HCT116 (cell line): ENCODE measurements around the gene CSTF2. TPM values are rescaled to one million over a fixed set of nuclear protein-coding genes. Genes with fewer than 3 reads are reported as not detected.

ENCODE experiments used
- ATAC-seq: fragments of 200-7000 bp; cut with Tn5 transposase; 2 replicates; pipeline ENCODE4 v1.9.1; 2020; ENCODE audit warnings: mild to moderate bottlenecking, moderate library complexity
- BruUV-seq: library from RNA; stranded (reverse); fragments of 400-500 nt; replicated peaks from 2 replicates; lab custom pipeline; 2021; lab: Mats Ljungman, UMichigan
- CTCF ChIA-PET: fragments of 300-600 bp; sonication (Branson Sonifier 250); formaldehyde crosslinking; loops from one replicate; lab custom pipeline; 2021; ENCODE audit warnings: antibody characterized with exemption; lab: Charles Lee
- POLR2A ChIA-PET: fragments of 300-600, 350-600 bp; sonication (Branson Sonifier 250); formaldehyde crosslinking; loops from one replicate; lab custom pipeline; 2021; ENCODE audit warnings: antibody characterized with exemption; lab: Charles Lee
- RAD21 ChIA-PET, 2 experiments: fragments of 300-600 bp; sonication (Branson Sonifier 250); formaldehyde crosslinking; loops; one replicate each; lab custom pipeline; 2023; ENCODE audit warnings: low total read pairs in 2 of 2; ENCODE audit not compliant: uncharacterized antibody in 2 of 2, unreplicated experiment in 2 of 2, low non-redundant PET in 1 of 2; lab: Charles Lee
- DNase-seq: peaks from one replicate; pipeline ENCODE4 v3.0.0-alpha.2; 2010; ENCODE audit warnings: low read depth, low spot score
- H2AFZ ChIP-seq: fragments of 200-600 bp; shearing (Covaris generic), sonication (generic); 2 replicates; pipeline ENCODE4 v1.6.1; 2017; ENCODE audit warnings: low read depth, mixed run types, mixed read lengths, antibody characterized with exemption, low read length; ENCODE audit not compliant: poor library complexity, severe bottlenecking
- H3K27ac ChIP-seq: 2 replicates; pipeline ENCODE4 v1.5.1; 2012; ENCODE audit warnings: low read depth, low read length
- H3K27me3 ChIP-seq: fragments of 200-600 bp; sonication (generic); 2 replicates; pipeline ENCODE4 v1.6.1; 2016; ENCODE audit warnings: mixed run types, low read length, mixed read lengths; ENCODE audit not compliant: insufficient read depth
- H3K36me3 ChIP-seq, 2 experiments: fragments of 200-500 bp in 1 of 2; fragments of 200-600 bp in 1 of 2; sonication (Bioruptor generic) in 1 of 2; sonication (generic) in 1 of 2; 2 replicates each; pipeline versions ENCODE4 v1.5.1 to v1.6.1; 2014 to 2016; ENCODE audit warnings: low read length in 2 of 2, inconsistent platforms in 1 of 2, mixed read lengths in 1 of 2, mixed run types in 1 of 2; ENCODE audit not compliant: insufficient read depth in 2 of 2, control insufficient read depth in 1 of 2
- H3K4me1 ChIP-seq, 2 experiments: fragments of 200-600 bp in 1 of 2; sonication (generic) in 1 of 2; 2 replicates each; pipeline versions ENCODE4 v1.5.1 to v1.6.1; 2012 to 2017; ENCODE audit warnings: low read length in 2 of 2, inconsistent platforms in 1 of 2, mild to moderate bottlenecking in 1 of 2, mixed read lengths in 1 of 2, mixed run types in 1 of 2, moderate library complexity in 1 of 2; ENCODE audit not compliant: insufficient read depth in 2 of 2, control insufficient read depth in 1 of 2
- H3K4me2 ChIP-seq: fragments of 200-600 bp; sonication (generic); 2 replicates; pipeline ENCODE4 v1.6.1; 2017; ENCODE audit warnings: mixed run types, low read length, mixed read lengths
- H3K4me3 ChIP-seq, 2 experiments: fragments of 200-600 bp in 1 of 2; sonication (generic) in 1 of 2; replicated peaks in 1 of 2; 2 replicates each; pipeline ENCODE4 v1.5.1; 2011 to 2016; ENCODE audit warnings: low read length in 2 of 2, control low read depth in 1 of 2, low read depth in 1 of 2, mild to moderate bottlenecking in 1 of 2, mixed read lengths in 1 of 2, mixed run types in 1 of 2
- H3K79me2 ChIP-seq: fragments of 200-600 bp; sonication (generic); 2 replicates; pipeline ENCODE4 v1.6.1; 2017; ENCODE audit warnings: mild to moderate bottlenecking, mixed run types, low read length, moderate library complexity, mixed read lengths; ENCODE audit not compliant: insufficient read depth
- H3K9ac ChIP-seq: fragments of 200-600 bp; sonication (generic); 2 replicates; pipeline ENCODE4 v1.6.1; 2016; ENCODE audit warnings: low read length, mixed read lengths
- H3K9me2 ChIP-seq: fragments of 200-600 bp; sonication (generic), shearing (Covaris generic); 2 replicates; pipeline ENCODE4 v1.6.1; 2017; ENCODE audit warnings: mixed run types, mild to moderate bottlenecking, moderate library complexity; ENCODE audit not compliant: insufficient read depth
- H3K9me3 ChIP-seq, 2 experiments: fragments of 200-500 bp in 1 of 2; fragments of 200-600 bp in 1 of 2; sonication (Bioruptor generic) in 1 of 2; sonication (generic) in 1 of 2; 2 replicates each; pipeline ENCODE4 v1.6.1; 2014 to 2017; ENCODE audit warnings: low read length in 2 of 2, mixed read lengths in 2 of 2, inconsistent platforms in 1 of 2, low read depth in 1 of 2, mild to moderate bottlenecking in 1 of 2, mixed run types in 1 of 2, moderate library complexity in 1 of 2; ENCODE audit not compliant: control insufficient read depth in 1 of 2, insufficient read depth in 1 of 2
- H4K20me1 ChIP-seq: fragments of 200-600 bp; sonication (generic), shearing (Covaris generic); 2 replicates; pipeline ENCODE4 v1.6.1; 2017; ENCODE audit warnings: mixed run types, mild to moderate bottlenecking, moderate library complexity; ENCODE audit not compliant: insufficient read depth
- ATF3 ChIP-seq: IDR thresholded peaks from 2 replicates; pipeline ENCODE4 v1.6.1; 2012
- CBX3 ChIP-seq: IDR thresholded peaks from 2 replicates; pipeline ENCODE4 v1.6.1; 2012; ENCODE audit warnings: low read depth
- EGR1 ChIP-seq: IDR thresholded peaks from 2 replicates; pipeline ENCODE4 v1.6.1; 2012; ENCODE audit warnings: low read depth
- EZH2 ChIP-seq: fragments of 200-600 bp; sonication (generic); IDR thresholded peaks from 2 replicates; pipeline ENCODE4 v1.6.1; 2017; ENCODE audit warnings: antibody characterized with exemption, mixed run types
- EZH2phosphoT487 ChIP-seq: fragments of 200-600 bp; IDR thresholded peaks from 2 replicates; pipeline ENCODE4 v1.6.1; 2018; ENCODE audit warnings: antibody characterized with exemption, borderline replicate concordance
- JUND ChIP-seq: IDR thresholded peaks from 2 replicates; pipeline ENCODE4 v1.6.1; 2012
- RAD21 ChIP-seq: IDR thresholded peaks from 2 replicates; pipeline ENCODE4 v1.6.1; 2012; ENCODE audit warnings: low read depth, mild to moderate bottlenecking
- SRF ChIP-seq: IDR thresholded peaks from 2 replicates; pipeline ENCODE4 v1.6.1; 2012; ENCODE audit warnings: low read depth
- TCF7L2 ChIP-seq: IDR thresholded peaks from 2 replicates; pipeline ENCODE4 v1.7.0; 2011; ENCODE audit warnings: borderline replicate concordance, inconsistent platforms; ENCODE audit not compliant: insufficient read depth, insufficient read length; ENCODE audit errors: extremely low read depth
- YY1 ChIP-seq: IDR thresholded peaks from 2 replicates; pipeline ENCODE4 v1.6.1; 2011; ENCODE audit warnings: low read length, low read depth, moderate library complexity, mild to moderate bottlenecking; ENCODE audit not compliant: insufficient replicate concordance; ENCODE audit errors: extremely low read depth
- ZFX ChIP-seq: fragments of 450-650 bp; IDR thresholded peaks from 2 replicates; pipeline ENCODE4 v1.6.1; 2017
- ZNF274 ChIP-seq: fragments of 200-500 bp; sonication (Bioruptor generic); IDR thresholded peaks from 2 replicates; pipeline ENCODE4 v1.6.1; 2014; ENCODE audit warnings: mild to moderate bottlenecking, low read depth, low read length, inconsistent platforms
- intact Hi-C: fragments of 100-400 bp; cut with micrococcal nuclease; formaldehyde crosslinking; loops from 2 replicates; pipeline ENCODE4 v1.10.0; 2022
- total RNA-seq: library from RNA; stranded (reverse); gene quantifications from one replicate; pipeline ENCODE4 v1.2.1, GENCODE V29; 2021; ENCODE audit not compliant: unreplicated experiment
- TF ChIP-seq, protein P1 (sequence below): IDR thresholded peaks from 2 replicates; pipeline ENCODE4 v1.6.1; 2011; ENCODE audit warnings: mild to moderate bottlenecking, low read length, moderate library complexity; ENCODE audit not compliant: insufficient replicate concordance; ENCODE audit errors: extremely low read depth
- TF ChIP-seq, protein P2 (sequence below): IDR thresholded peaks from 2 replicates; pipeline ENCODE4 v1.6.1; 2012; ENCODE audit warnings: low read depth
- TF ChIP-seq, protein P3 (sequence below), 3 experiments: fragments of 200-600 bp in 1 of 3; sonication (generic) in 1 of 3; IDR thresholded peaks in 2 of 3; conservative IDR thresholded peaks in 1 of 3; 2 replicates each; pipeline ENCODE4 v1.5.1; 2012 to 2017; ENCODE audit warnings: low read depth in 2 of 3, low read length in 2 of 3, antibody characterized with exemption in 1 of 3, borderline replicate concordance in 1 of 3, control low read depth in 1 of 3, mild to moderate bottlenecking in 1 of 3, mixed read lengths in 1 of 3, mixed run types in 1 of 3, moderate library complexity in 1 of 3; ENCODE audit not compliant: insufficient read depth in 1 of 3

The CSTF2 gene
- total RNA-seq, 1 experiment from 2014 or later: 34.1 TPM

DNA sequence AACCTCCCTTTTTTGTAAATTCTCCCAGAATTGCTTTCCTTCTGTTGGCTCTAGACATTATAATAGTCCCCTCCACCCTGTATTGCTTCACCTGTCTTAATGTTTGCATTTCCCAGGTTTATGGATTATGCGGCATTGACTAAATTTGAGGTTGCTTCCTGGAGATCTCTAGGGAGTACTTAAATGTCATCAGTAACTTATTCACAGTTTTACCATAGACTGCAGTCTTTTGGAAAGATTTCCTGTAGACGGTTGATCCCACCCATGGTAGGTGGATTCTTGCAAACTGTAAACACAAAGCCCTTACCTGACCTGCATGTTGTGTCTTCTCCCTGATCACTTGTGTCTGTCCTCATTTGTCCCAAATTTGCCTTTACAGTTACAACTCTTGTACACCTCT lies 60.2 kb downstream of the CSTF2 start (continued):
- TF ChIP-seq YY1 (no peak), SRF (no peak)
- TF ChIP-seq, protein P1, sequence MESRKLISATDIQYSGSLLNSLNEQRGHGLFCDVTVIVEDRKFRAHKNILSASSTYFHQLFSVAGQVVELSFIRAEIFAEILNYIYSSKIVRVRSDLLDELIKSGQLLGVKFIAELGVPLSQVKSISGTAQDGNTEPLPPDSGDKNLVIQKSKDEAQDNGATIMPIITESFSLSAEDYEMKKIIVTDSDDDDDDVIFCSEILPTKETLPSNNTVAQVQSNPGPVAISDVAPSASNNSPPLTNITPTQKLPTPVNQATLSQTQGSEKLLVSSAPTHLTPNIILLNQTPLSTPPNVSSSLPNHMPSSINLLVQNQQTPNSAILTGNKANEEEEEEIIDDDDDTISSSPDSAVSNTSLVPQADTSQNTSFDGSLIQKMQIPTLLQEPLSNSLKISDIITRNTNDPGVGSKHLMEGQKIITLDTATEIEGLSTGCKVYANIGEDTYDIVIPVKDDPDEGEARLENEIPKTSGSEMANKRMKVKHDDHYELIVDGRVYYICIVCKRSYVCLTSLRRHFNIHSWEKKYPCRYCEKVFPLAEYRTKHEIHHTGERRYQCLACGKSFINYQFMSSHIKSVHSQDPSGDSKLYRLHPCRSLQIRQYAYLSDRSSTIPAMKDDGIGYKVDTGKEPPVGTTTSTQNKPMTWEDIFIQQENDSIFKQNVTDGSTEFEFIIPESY: no peak

- H4K20me1 ChIP-seq: no peaks in the 10 kb centered on the region
- ChIA-PET CTCF (no interaction called here), RAD21 (no interaction called here), POLR2A (no interaction called here)
- H3K27ac ChIP-seq: no peak overlapping the region
- H3K79me2 ChIP-seq: no peaks in the 10 kb centered on the region
- BruUV-seq: no TSS peak
- intact Hi-C loops: no loop called here
- DNase-seq (no peak), ATAC-seq (no peak)
- no peaks in the 10 kb centered on the region for H3K4me1 ChIP-seq
- no peak overlapping the region for H3K4me3 ChIP-seq
- H3K4me2 ChIP-seq: no peak overlapping the region
- H2AFZ ChIP-seq: no peak overlapping the region
- no peaks in the 10 kb centered on the region for H3K9me2 ChIP-seq
- no peak overlapping the region for H3K9ac ChIP-seq
- no peaks in the 10 kb centered on the region for H3K36me3 ChIP-seq
- no peaks in the 10 kb centered on the region for H3K9me3 ChIP-seq
- H3K27me3 ChIP-seq: no peaks in the 10 kb centered on the region
- TF ChIP-seq JUND (no peak), EZH2 (no peak), SRF (no peak), ATF3 (no peak), ZNF274 (no peak), EZH2phosphoT487 (no peak), EGR1 (no peak), TCF7L2 (no peak), CBX3 (no peak), RAD21 (no peak), ZFX (no peak)
- TF ChIP-seq, protein P1: no peak
- TF ChIP-seq, protein P2, sequence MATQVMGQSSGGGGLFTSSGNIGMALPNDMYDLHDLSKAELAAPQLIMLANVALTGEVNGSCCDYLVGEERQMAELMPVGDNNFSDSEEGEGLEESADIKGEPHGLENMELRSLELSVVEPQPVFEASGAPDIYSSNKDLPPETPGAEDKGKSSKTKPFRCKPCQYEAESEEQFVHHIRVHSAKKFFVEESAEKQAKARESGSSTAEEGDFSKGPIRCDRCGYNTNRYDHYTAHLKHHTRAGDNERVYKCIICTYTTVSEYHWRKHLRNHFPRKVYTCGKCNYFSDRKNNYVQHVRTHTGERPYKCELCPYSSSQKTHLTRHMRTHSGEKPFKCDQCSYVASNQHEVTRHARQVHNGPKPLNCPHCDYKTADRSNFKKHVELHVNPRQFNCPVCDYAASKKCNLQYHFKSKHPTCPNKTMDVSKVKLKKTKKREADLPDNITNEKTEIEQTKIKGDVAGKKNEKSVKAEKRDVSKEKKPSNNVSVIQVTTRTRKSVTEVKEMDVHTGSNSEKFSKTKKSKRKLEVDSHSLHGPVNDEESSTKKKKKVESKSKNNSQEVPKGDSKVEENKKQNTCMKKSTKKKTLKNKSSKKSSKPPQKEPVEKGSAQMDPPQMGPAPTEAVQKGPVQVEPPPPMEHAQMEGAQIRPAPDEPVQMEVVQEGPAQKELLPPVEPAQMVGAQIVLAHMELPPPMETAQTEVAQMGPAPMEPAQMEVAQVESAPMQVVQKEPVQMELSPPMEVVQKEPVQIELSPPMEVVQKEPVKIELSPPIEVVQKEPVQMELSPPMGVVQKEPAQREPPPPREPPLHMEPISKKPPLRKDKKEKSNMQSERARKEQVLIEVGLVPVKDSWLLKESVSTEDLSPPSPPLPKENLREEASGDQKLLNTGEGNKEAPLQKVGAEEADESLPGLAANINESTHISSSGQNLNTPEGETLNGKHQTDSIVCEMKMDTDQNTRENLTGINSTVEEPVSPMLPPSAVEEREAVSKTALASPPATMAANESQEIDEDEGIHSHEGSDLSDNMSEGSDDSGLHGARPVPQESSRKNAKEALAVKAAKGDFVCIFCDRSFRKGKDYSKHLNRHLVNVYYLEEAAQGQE: no peak
- TF ChIP-seq, protein P3, sequence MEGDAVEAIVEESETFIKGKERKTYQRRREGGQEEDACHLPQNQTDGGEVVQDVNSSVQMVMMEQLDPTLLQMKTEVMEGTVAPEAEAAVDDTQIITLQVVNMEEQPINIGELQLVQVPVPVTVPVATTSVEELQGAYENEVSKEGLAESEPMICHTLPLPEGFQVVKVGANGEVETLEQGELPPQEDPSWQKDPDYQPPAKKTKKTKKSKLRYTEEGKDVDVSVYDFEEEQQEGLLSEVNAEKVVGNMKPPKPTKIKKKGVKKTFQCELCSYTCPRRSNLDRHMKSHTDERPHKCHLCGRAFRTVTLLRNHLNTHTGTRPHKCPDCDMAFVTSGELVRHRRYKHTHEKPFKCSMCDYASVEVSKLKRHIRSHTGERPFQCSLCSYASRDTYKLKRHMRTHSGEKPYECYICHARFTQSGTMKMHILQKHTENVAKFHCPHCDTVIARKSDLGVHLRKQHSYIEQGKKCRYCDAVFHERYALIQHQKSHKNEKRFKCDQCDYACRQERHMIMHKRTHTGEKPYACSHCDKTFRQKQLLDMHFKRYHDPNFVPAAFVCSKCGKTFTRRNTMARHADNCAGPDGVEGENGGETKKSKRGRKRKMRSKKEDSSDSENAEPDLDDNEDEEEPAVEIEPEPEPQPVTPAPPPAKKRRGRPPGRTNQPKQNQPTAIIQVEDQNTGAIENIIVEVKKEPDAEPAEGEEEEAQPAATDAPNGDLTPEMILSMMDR (IDR thresholded peaks at IDR 0.05 in 2 of 3, conservative IDR thresholded peaks at IDR 0.05 in 1 of 3; ENCODE audit: borderline replicate concordance in 1 of 3, insufficient read depth in 1 of 3, low read depth in 2 of 3, low read length in 2 of 3): no peak
These were observed 63.5 kb downstream of the CSTF2 start for GRCh38 chrX:100883654-100884053.
